Neural progenitor cell (in vitro differentiated cells): ENCODE measurements around the gene MATN1. TPM values are rescaled to one million over a fixed set of nuclear protein-coding genes. Genes with fewer than 3 reads are reported as not detected.
A peak's percentile ranks its signal among the peaks of the same experiment; 100 is the strongest.

ENCODE experiments used
- DNase-seq: peaks from one replicate; pipeline ENCODE4 v3.0.0-alpha.2; 2016; ENCODE audit warnings: low spot score
- H2AFZ ChIP-seq: fragments of 200-600 bp; sonication (generic); replicated peaks from 2 replicates; pipeline ENCODE4 v1.6.1; 2016; ENCODE audit warnings: antibody characterized with exemption
- H3F3A ChIP-seq: fragments of 200-600 bp; sonication (generic); 2 replicates; pipeline ENCODE4 v1.6.1; 2016; ENCODE audit warnings: antibody characterized with exemption, low read depth
- H3K27ac ChIP-seq: fragments of 200-600 bp; sonication (generic); 2 replicates; pipeline ENCODE4 v1.5.1; 2016; ENCODE audit warnings: mild to moderate bottlenecking
- H3K27me3 ChIP-seq: fragments of 200-600 bp; sonication (generic); 2 replicates; pipeline ENCODE4 v1.6.1; 2016; ENCODE audit warnings: mild to moderate bottlenecking, moderate library complexity
- H3K36me3 ChIP-seq: fragments of 200-600 bp; sonication (generic); 2 replicates; pipeline ENCODE4 v1.5.1; 2016
- H3K4me1 ChIP-seq: fragments of 200-600 bp; sonication (generic); 2 replicates; pipeline ENCODE4 v1.6.1; 2016; ENCODE audit warnings: mixed run types
- H3K4me2 ChIP-seq: fragments of 200-600 bp; sonication (generic); 2 replicates; pipeline ENCODE4 v1.6.1; 2016
- H3K4me3 ChIP-seq: fragments of 200-600 bp; sonication (generic); 2 replicates; pipeline ENCODE4 v1.5.1; 2016
- H3K79me2 ChIP-seq: fragments of 200-600 bp; sonication (generic); 2 replicates; pipeline ENCODE4 v1.6.1; 2016; ENCODE audit warnings: low read depth
- H3K9ac ChIP-seq: fragments of 200-600 bp; sonication (generic); 2 replicates; pipeline ENCODE4 v1.6.1; 2016
- H3K9me3 ChIP-seq: fragments of 200-600 bp; sonication (generic); 2 replicates; pipeline ENCODE4 v1.5.1; 2016; ENCODE audit warnings: low read depth
- H4K20me1 ChIP-seq: fragments of 200-600 bp; sonication (generic); 2 replicates; pipeline ENCODE4 v1.6.1; 2016; ENCODE audit warnings: low read depth
- H3K27ac Mint-ChIP-seq: 3 replicates; pipeline ENCODE4 v1.8.0; 2021; ENCODE audit warnings: mixed read lengths
- H3K27me3 Mint-ChIP-seq: 2 replicates; pipeline ENCODE4 v1.8.0; 2022; ENCODE audit warnings: low read depth, mild to moderate bottlenecking, inconsistent platforms, moderate library complexity, mixed read lengths; ENCODE audit not compliant: insufficient read depth
- H3K36me3 Mint-ChIP-seq: 3 replicates; pipeline ENCODE4 v1.8.0; 2021; ENCODE audit warnings: mixed read lengths
- H3K4me1 Mint-ChIP-seq: 3 replicates; pipeline ENCODE4 v1.8.0; 2021; ENCODE audit warnings: mixed read lengths
- H3K4me3 Mint-ChIP-seq: 3 replicates; pipeline ENCODE4 v1.8.0; 2021; ENCODE audit warnings: mild to moderate bottlenecking, moderate library complexity, mixed read lengths
- H3K9me3 Mint-ChIP-seq: 3 replicates; pipeline ENCODE4 v1.8.0; 2020; ENCODE audit warnings: mixed read lengths
- CTCF ChIP-seq: fragments of 200-600 bp; sonication (generic); IDR thresholded peaks from 2 replicates; pipeline ENCODE4 v1.5.1; 2017; ENCODE audit warnings: antibody characterized with exemption, mild to moderate bottlenecking
- EZH2 ChIP-seq: fragments of 200-600 bp; sonication (generic); IDR thresholded peaks from 2 replicates; pipeline ENCODE4 v1.6.1; 2017; ENCODE audit warnings: antibody characterized with exemption, mild to moderate bottlenecking, moderate library complexity
- EZH2phosphoT487 ChIP-seq: fragments of 200-600 bp; sonication (generic); IDR thresholded peaks from 2 replicates; pipeline ENCODE4 v1.6.1; 2017; ENCODE audit warnings: antibody characterized with exemption
- total RNA-seq: library from RNA; depleted of rRNA; stranded (reverse); fragments of >200 nt; gene quantifications from 2 replicates; pipeline ENCODE4 v1.2.3, GENCODE V29; 2015; ENCODE audit warnings: low replicate concordance

MATN1 gene
- total RNA-seq, 1 donor from 2014 or later = not detected

DNA sequence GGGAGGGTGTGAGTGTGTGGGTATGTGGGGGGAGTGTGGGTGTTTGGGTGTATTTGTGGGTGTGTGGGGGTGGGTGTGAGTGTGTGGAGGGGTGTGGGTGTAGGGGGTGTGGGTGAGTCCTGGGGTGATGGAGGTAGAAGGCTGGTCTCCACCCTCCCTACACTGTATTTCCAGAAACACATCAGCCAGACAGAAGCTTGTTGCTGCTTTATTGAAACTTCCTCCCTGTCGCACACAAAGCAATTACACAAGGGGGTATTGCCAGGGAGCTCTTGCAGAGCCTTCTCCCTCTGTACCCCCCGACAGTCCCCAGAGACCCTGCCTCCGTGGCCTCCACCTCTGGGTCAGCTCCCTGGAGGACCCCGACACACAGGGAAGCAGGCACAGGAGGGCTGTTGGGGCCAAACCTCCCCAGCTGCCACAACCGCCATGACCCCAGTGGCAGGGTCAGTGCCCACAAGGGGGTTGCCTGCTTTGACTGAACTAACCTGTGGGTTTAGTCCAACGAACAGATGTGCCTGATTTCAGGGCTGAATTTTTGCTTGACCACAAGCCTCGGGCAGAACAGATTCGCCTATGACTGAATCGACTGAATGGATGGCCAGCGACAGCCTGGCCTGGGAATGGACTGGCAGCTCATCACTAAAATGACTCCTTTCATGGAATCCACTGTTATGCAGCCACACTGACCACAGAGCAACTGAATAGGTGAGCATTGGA, 9.1 kb upstream of the MATN1 start:
- H3K27ac ChIP-seq = no peak overlapping the region
- H3F3A ChIP-seq = no peaks in the 10 kb centered on the region
- H3K36me3 ChIP-seq = no peaks in the 10 kb centered on the region
- H2AFZ ChIP-seq = no peak overlapping the region
- no peaks in the 10 kb centered on the region for H3K9me3 Mint-ChIP-seq
- peak overlapping the region; percentile 84 for H3K27ac Mint-ChIP-seq
- peak; percentile 25 for DNase-seq
- H3K79me2 ChIP-seq = no peaks in the 10 kb centered on the region
- no peak overlapping the region for H3K4me3 ChIP-seq
- H3K9me3 ChIP-seq = no peaks in the 10 kb centered on the region
- peaks cover 33% of the 10 kb centered on the region for H3K4me1 Mint-ChIP-seq
- peaks cover 8% of the 10 kb centered on the region for H3K27me3 Mint-ChIP-seq
- peak overlapping the region; percentile 36 for H3K4me3 Mint-ChIP-seq
- no peak overlapping the region for H3K4me2 ChIP-seq
- H3K36me3 Mint-ChIP-seq = no peaks in the 10 kb centered on the region
- H3K4me1 ChIP-seq = peaks cover 14% of the 10 kb centered on the region
- H4K20me1 ChIP-seq = no peaks in the 10 kb centered on the region
- H3K9ac ChIP-seq = no peak overlapping the region
- H3K27me3 ChIP-seq = no peaks in the 10 kb centered on the region
- no peak for TF ChIP-seq EZH2phosphoT487
- no peak for TF ChIP-seq CTCF
- no peak for TF ChIP-seq EZH2

DNA sequence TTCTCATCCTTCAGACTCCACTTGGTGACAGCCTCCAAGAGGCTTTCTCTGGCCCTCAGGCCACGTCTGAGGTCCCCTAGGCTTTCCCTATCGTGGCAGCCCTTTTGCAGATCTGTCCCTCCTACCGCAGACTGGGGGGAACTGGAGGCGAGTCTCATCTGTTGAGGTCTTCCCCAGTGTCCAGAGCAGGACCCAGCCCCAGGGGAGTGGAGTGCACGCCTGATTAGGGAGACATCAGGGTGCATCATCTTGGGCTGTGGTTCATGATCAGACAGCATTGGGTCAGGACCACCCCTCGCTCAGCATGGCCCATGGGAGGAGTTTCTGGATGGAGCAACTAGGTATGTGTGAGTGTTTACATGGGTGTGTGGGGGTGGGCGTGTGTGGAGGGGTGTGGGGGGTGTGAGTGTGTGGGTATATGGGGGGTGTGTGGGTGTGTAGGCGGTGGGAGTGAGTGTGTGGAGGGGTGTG, 8.5 kb upstream of the MATN1 start:
- Histone ChIP-seq H3F3A (no peaks in the 10 kb centered on the region), H3K27ac (no peak overlapping the region), H3K9me3 (no peaks in the 10 kb centered on the region), H2AFZ (no peak overlapping the region), H3K4me1 (peaks cover 14% of the 10 kb centered on the region), H3K9ac (no peak overlapping the region), H3K4me2 (no peak overlapping the region), H4K20me1 (no peaks in the 10 kb centered on the region), H3K36me3 (no peaks in the 10 kb centered on the region), H3K4me3 (no peak overlapping the region), H3K79me2 (no peaks in the 10 kb centered on the region), H3K27me3 (no peaks in the 10 kb centered on the region)
- no peaks in the 10 kb centered on the region for H3K9me3 Mint-ChIP-seq
- H3K4me3 Mint-ChIP-seq = no peak overlapping the region
- no peak for DNase-seq
- H3K4me1 Mint-ChIP-seq = peaks cover 37% of the 10 kb centered on the region
- no peak for TF ChIP-seq EZH2phosphoT487
- TF ChIP-seq CTCF = no peak
- TF ChIP-seq EZH2 = no peak
- peaks cover 8% of the 10 kb centered on the region for H3K27me3 Mint-ChIP-seq
- H3K27ac Mint-ChIP-seq = peak overlapping the region; percentile 6
- no peaks in the 10 kb centered on the region for H3K36me3 Mint-ChIP-seq

- H3K27ac Mint-ChIP-seq = peak overlapping the region; percentile 24
- H3K9me3 Mint-ChIP-seq = no peaks in the 10 kb centered on the region
- no peaks in the 10 kb centered on the region for H4K20me1 ChIP-seq
- no peaks in the 10 kb centered on the region for H3K27me3 ChIP-seq
- no peaks in the 10 kb centered on the region for H3K79me2 ChIP-seq
- no peaks in the 10 kb centered on the region for H3K36me3 ChIP-seq
- H3K4me2 ChIP-seq = no peak overlapping the region
- H3K4me3 ChIP-seq = no peak overlapping the region
- no peak for DNase-seq
- no peak overlapping the region for H3K4me3 Mint-ChIP-seq
- H3K27me3 Mint-ChIP-seq = peaks cover 8% of the 10 kb centered on the region
- H3K4me1 ChIP-seq = peaks cover 18% of the 10 kb centered on the region
- H3F3A ChIP-seq = no peaks in the 10 kb centered on the region
- H2AFZ ChIP-seq = no peak overlapping the region
- no peaks in the 10 kb centered on the region for H3K9me3 ChIP-seq
- H3K4me1 Mint-ChIP-seq = peaks cover 42% of the 10 kb centered on the region
- H3K9ac ChIP-seq = no peak overlapping the region
- no peak for TF ChIP-seq EZH2phosphoT487
- TF ChIP-seq EZH2 = no peak
- no peak for TF ChIP-seq CTCF
- no peaks in the 10 kb centered on the region for H3K36me3 Mint-ChIP-seq
- no peak overlapping the region for H3K27ac ChIP-seq
Measured at GRCh38 chr1:30731109-30731805, 7.9 kb upstream of the MATN1 start.
